HL-60 (cell line): ENCODE data around the gene SIAH3.

Source experiments
- DNase-seq, 2 experiments: peaks; one replicate each; pipeline ENCODE4 v3.0.0-alpha.2; 2010 to 2020; ENCODE audit warnings: low read depth in 1 of 2, low spot score in 1 of 2
- H3K27ac ChIP-seq: fragments of 250-450 bp; sonication (Bioruptor Pico); replicated peaks from 2 replicates; pipeline ENCODE4 v1.5.1; 2020; ENCODE audit warnings: mild to moderate bottlenecking, moderate library complexity
- H3K27me3 ChIP-seq: fragments of 250-450 bp; sonication (Bioruptor Pico); 2 replicates; pipeline ENCODE4 v1.5.1; 2021; ENCODE audit warnings: mild to moderate bottlenecking, moderate library complexity; ENCODE audit not compliant: insufficient read depth, poor library complexity, severe bottlenecking
- H3K4me3 ChIP-seq: replicated peaks from 2 replicates; pipeline ENCODE4 v1.5.1; 2011; ENCODE audit warnings: mild to moderate bottlenecking, control low read depth, low read length; ENCODE audit not compliant: insufficient read depth
- CTCF ChIP-seq: IDR thresholded peaks from one replicate; pipeline ENCODE4 v1.5.1; 2011; ENCODE audit warnings: low read length, control low read depth, inconsistent platforms; ENCODE audit not compliant: insufficient read depth
- GABPA ChIP-seq: IDR thresholded peaks from 2 replicates; pipeline ENCODE4 v1.6.1; 2012; ENCODE audit warnings: low read depth
- POLR2AphosphoS5 ChIP-seq: IDR thresholded peaks from 2 replicates; pipeline ENCODE4 v1.6.1; 2012; ENCODE audit warnings: low read depth
- REST ChIP-seq: IDR thresholded peaks from 2 replicates; pipeline ENCODE4 v1.6.1; 2012; ENCODE audit warnings: low read depth; ENCODE audit not compliant: insufficient replicate concordance
- SPI1 ChIP-seq: IDR thresholded peaks from 2 replicates; pipeline ENCODE4 v1.6.1; 2012; ENCODE audit warnings: low read depth, mild to moderate bottlenecking, borderline replicate concordance

SIAH3 gene

GRCh38 chr13:45820106-45820838 lies 31.3 kb downstream of the SIAH3 start:
- no peaks in the 10 kb centered on the region for H3K27me3 ChIP-seq
- DNase-seq = no peak
- no peak for TF ChIP-seq REST
- no peak overlapping the region for H3K27ac ChIP-seq
- H3K4me3 ChIP-seq = no peak overlapping the region

- TF ChIP-seq POLR2AphosphoS5 (no peak), REST (no peak), SPI1 (no peak), GABPA (no peak), CTCF (no peak)
- Histone ChIP-seq H3K27me3 (no peaks in the 10 kb centered on the region), H3K4me3 (no peak overlapping the region), H3K27ac (no peak overlapping the region)
- no peak for DNase-seq
These were observed 33.7 kb downstream of the SIAH3 start for GRCh38 chr13:45817833-45818232.

- TF ChIP-seq SPI1 (no peak), GABPA (no peak), CTCF (no peak), POLR2AphosphoS5 (no peak), REST (no peak)
- no peak overlapping the region for H3K27ac ChIP-seq
- no peak for DNase-seq
- H3K27me3 ChIP-seq = no peaks in the 10 kb centered on the region
- no peak overlapping the region for H3K4me3 ChIP-seq
These were observed 35.1 kb downstream of the SIAH3 start for GRCh38 chr13:45816427-45816826.
